SK-N-SH (cell line): ENCODE data around the gene KSR2. TPM values are rescaled to one million over a fixed set of nuclear protein-coding genes. Genes with fewer than 3 reads are reported as not detected.
"Not testable (repeated sequence)": the region's sequence is repeated elsewhere in the genome, so short reads cannot be mapped to it uniquely, and the experiment has no call there.

Source experiments
- CTCF ChIA-PET: fragments of 300-600, 350-600 bp; formaldehyde crosslinking; extraction: SDS; loops from one replicate; lab custom pipeline; 2021; lab: Yijun Ruan, JAX
- POLR2A ChIA-PET: fragments of 350-600 bp; sonication (Branson Sonifier 250); formaldehyde crosslinking; extraction: SDS; loops from one replicate; lab custom pipeline; 2020; ENCODE audit warnings: antibody characterized with exemption, inconsistent platforms; lab: Yijun Ruan, JAX
- DNase-seq: peaks from one replicate; pipeline ENCODE4 v3.0.0; 2012
- H2AFZ ChIP-seq: fragments of 200-600 bp; sonication (generic); 2 replicates; pipeline ENCODE4 v1.8.1; 2016; ENCODE audit warnings: antibody characterized with exemption, mild to moderate bottlenecking, low read depth
- H3F3A ChIP-seq: fragments of 200-600 bp; sonication (generic); replicated peaks from 2 replicates; pipeline ENCODE3; 2016; ENCODE audit warnings: antibody characterized with exemption, mild to moderate bottlenecking; ENCODE audit not compliant: insufficient read depth
- H3K27ac ChIP-seq, 2 experiments: fragments of 200-500 bp in 1 of 2; fragments of 200-600 bp in 1 of 2; sonication (Bioruptor generic) in 1 of 2; sonication (generic), shearing (Covaris generic) in 1 of 2; 2 replicates each; pipeline versions ENCODE4 v1.5.1 to v1.6.1; 2014 to 2016; ENCODE audit warnings: low read depth in 2 of 2, inconsistent platforms in 1 of 2, low read length in 1 of 2, mild to moderate bottlenecking in 1 of 2, mixed read lengths in 1 of 2
- H3K27me3 ChIP-seq: fragments of 200-600 bp; sonication (generic), shearing (Covaris generic); 2 replicates; pipeline ENCODE4 v1.6.1; 2016; ENCODE audit warnings: mixed run types; ENCODE audit not compliant: insufficient read depth
- H3K36me3 ChIP-seq, 2 experiments: fragments of 200-500 bp in 1 of 2; fragments of 200-600 bp in 1 of 2; sonication (Bioruptor generic) in 1 of 2; sonication (generic) in 1 of 2; replicated peaks in 1 of 2; 2 replicates each; pipeline versions ENCODE3 to v1.5.1; 2014 to 2016; ENCODE audit warnings: low read length in 1 of 2, mild to moderate bottlenecking in 1 of 2; ENCODE audit not compliant: insufficient read depth in 2 of 2, control insufficient read depth in 1 of 2
- H3K4me1 ChIP-seq, 2 experiments: fragments of 200-500 bp in 1 of 2; fragments of 200-600 bp in 1 of 2; sonication (Bioruptor generic) in 1 of 2; sonication (generic), shearing (Covaris generic) in 1 of 2; 2 replicates each; pipeline versions ENCODE4 v1.5.1 to v1.6.1; 2014 to 2016; ENCODE audit warnings: low read depth in 1 of 2, low read length in 1 of 2, mixed run types in 1 of 2; ENCODE audit not compliant: insufficient read depth in 2 of 2, control insufficient read depth in 1 of 2
- H3K4me2 ChIP-seq: fragments of 200-600 bp; sonication (generic), shearing (Covaris generic); 2 replicates; pipeline ENCODE4 v1.6.1; 2017; ENCODE audit warnings: mixed run types
- H3K4me3 ChIP-seq, 2 experiments: fragments of 200-500 bp in 1 of 2; fragments of 200-600 bp in 1 of 2; sonication (Bioruptor generic) in 1 of 2; sonication (generic), shearing (Covaris generic) in 1 of 2; 2 replicates each; pipeline versions ENCODE4 v1.5.1 to v1.8.1; 2014 to 2016; ENCODE audit warnings: low read depth in 2 of 2, inconsistent platforms in 1 of 2, low read length in 1 of 2, mild to moderate bottlenecking in 1 of 2, mixed read lengths in 1 of 2, moderate library complexity in 1 of 2
- H3K79me2 ChIP-seq: fragments of 200-600 bp; sonication (generic); 2 replicates; pipeline ENCODE4 v1.8.1; 2017; ENCODE audit warnings: mild to moderate bottlenecking; ENCODE audit not compliant: insufficient read depth
- H3K9ac ChIP-seq: fragments of 200-600 bp; sonication (generic); 2 replicates; pipeline ENCODE4 v1.6.1; 2017; ENCODE audit warnings: mixed run types
- H3K9me2 ChIP-seq: fragments of 200-600 bp; sonication (generic); 2 replicates; pipeline ENCODE4 v1.6.1; 2017; ENCODE audit warnings: mixed run types
- H3K9me3 ChIP-seq: fragments of 200-600 bp; sonication (generic); 2 replicates; pipeline ENCODE4 v1.6.1; 2017; ENCODE audit warnings: mixed run types, mild to moderate bottlenecking, moderate library complexity
- H4K20me1 ChIP-seq: fragments of 200-600 bp; sonication (generic); 2 replicates; pipeline ENCODE4 v1.6.1; 2017; ENCODE audit warnings: mild to moderate bottlenecking, mixed run types; ENCODE audit not compliant: insufficient read depth
- CHD2 ChIP-seq: fragments of 150-350 bp; IDR thresholded peaks from 2 replicates; pipeline ENCODE4 v1.6.1; 2018; ENCODE audit warnings: low read length; ENCODE audit not compliant: partially characterized antibody
- EP300 ChIP-seq, 2 experiments: IDR thresholded peaks; 2 replicates each; pipeline versions ENCODE4 v1.4.0 to v1.6.1; 2012; ENCODE audit warnings: borderline replicate concordance in 1 of 2, low read depth in 1 of 2, low read length in 1 of 2
- FOXM1 ChIP-seq: IDR thresholded peaks from 2 replicates; pipeline ENCODE4 v1.4.0; 2012; ENCODE audit warnings: low read depth, mild to moderate bottlenecking
- JUND ChIP-seq: IDR thresholded peaks from 2 replicates; pipeline ENCODE4 v1.4.0; 2012
- MAX ChIP-seq: IDR thresholded peaks from 2 replicates; pipeline ENCODE4 v1.4.0; 2012; ENCODE audit warnings: low read depth
- NFIC ChIP-seq: IDR thresholded peaks from 2 replicates; pipeline ENCODE4 v1.4.0; 2012; ENCODE audit warnings: borderline replicate concordance
- RCOR1 ChIP-seq: fragments of 150-350 bp; IDR thresholded peaks from 2 replicates; pipeline ENCODE4 v1.6.1; 2017; ENCODE audit warnings: antibody characterized with exemption, low read length
- RFX5 ChIP-seq: IDR thresholded peaks from 2 replicates; pipeline ENCODE4 v1.6.1; 2012; ENCODE audit warnings: mild to moderate bottlenecking, improper control_type of control experiment, low read length
- SIN3A ChIP-seq: IDR thresholded peaks from 2 replicates; pipeline ENCODE4 v1.6.1; 2012; ENCODE audit warnings: low read depth, mild to moderate bottlenecking, low read length, moderate library complexity, borderline replicate concordance
- TEAD4 ChIP-seq: IDR thresholded peaks from 2 replicates; pipeline ENCODE4 v1.4.0; 2012; ENCODE audit warnings: mild to moderate bottlenecking, borderline replicate concordance; ENCODE audit not compliant: insufficient read depth
- USF1 ChIP-seq: IDR thresholded peaks from 2 replicates; pipeline ENCODE4 v1.4.0; 2012; ENCODE audit warnings: low read depth, borderline replicate concordance
- ZBTB33 ChIP-seq: IDR thresholded peaks from 2 replicates; pipeline ENCODE4 v1.4.0; 2012; ENCODE audit warnings: low read depth, borderline replicate concordance
- WGBS: methylation state at CpG from one replicate; pipeline ENCODE4 v1.1.6; 2017; ENCODE audit warnings: low lambda C conversion rate; 5-methylcytosine and 5-hydroxymethylcytosine counted together
- polyA plus RNA-seq, 3 experiments: library from polyadenylated mRNA; depleted of rRNA; stranded (reverse); fragments of >200 nt; gene quantifications; 2 replicates each; pipeline ENCODE4 v1.2.3, GENCODE V29; 2012

KSR2 gene
- polyA plus RNA-seq, 1 of the 3 experiments (the other 2 are of a cell fraction): 0.12 TPM

GRCh38 chr12:117860787-117861290 lies 108.0 kb downstream of the KSR2 start:
- ChIA-PET CTCF (interaction anchor here (1.8 to 17.0 kb wide), 2 partner anchors 14 to 645 kb away, joined by 9 to 320 read pairs; no protein-coding TSS in a partner anchor), POLR2A (interaction anchor here (1.0 kb wide), 1 partner anchor 11 kb away, joined by 3 read pairs; no protein-coding TSS in a partner anchor)
- DNase-seq, H3K4me2 ChIP-seq, H3K79me2 ChIP-seq, H3K36me3 ChIP-seq, H3K9me3 ChIP-seq, H3K9me2 ChIP-seq, H3K9ac ChIP-seq, H3K4me3 ChIP-seq, H3K27ac ChIP-seq, H3K27me3 ChIP-seq, H3K4me1 ChIP-seq, H2AFZ ChIP-seq, H3F3A ChIP-seq, H4K20me1 ChIP-seq: not testable (repeated sequence)
- 79% methylated on average over 13 of the region's 13 CpGs for WGBS

GRCh38 chr12:117860111-117860510 lies 108.7 kb downstream of the KSR2 start:
- Histone ChIP-seq H2AFZ (no peak overlapping the region), H4K20me1 (no peaks in the 10 kb centered on the region), H3K9me3 (no peaks in the 10 kb centered on the region), H3K4me2 (no peak overlapping the region), H3K79me2 (no peaks in the 10 kb centered on the region), H3K4me3 (no peak overlapping the region), H3K9ac (no peak overlapping the region), H3K27ac (no peak overlapping the region), H3F3A (peaks cover 4% of the 10 kb centered on the region), H3K27me3 (no peaks in the 10 kb centered on the region), H3K36me3 (no peaks in the 10 kb centered on the region), H3K9me2 (no peaks in the 10 kb centered on the region), H3K4me1 (no peaks in the 10 kb centered on the region)
- no peak for DNase-seq
- ChIA-PET CTCF (interaction anchor here (1.8 to 17.0 kb wide), 3 partner anchors 11 to 645 kb away, joined by 9 to 320 read pairs (median 40); no protein-coding TSS in a partner anchor), POLR2A (interaction anchor here (1.0 kb wide), 1 partner anchor 10 kb away, joined by 3 read pairs; no protein-coding TSS in a partner anchor)
- 69% methylated on average over 10 of the region's 15 CpGs for WGBS
- no peak for TF ChIP-seq JUND
- no peak for TF ChIP-seq CHD2
- TF ChIP-seq FOXM1: no peak
- no peak for TF ChIP-seq ZBTB33
- no peak for TF ChIP-seq USF1
- no peak for TF ChIP-seq TEAD4
- no peak for TF ChIP-seq MAX
- no peak for TF ChIP-seq NFIC
- TF ChIP-seq EP300 (IDR thresholded peaks at IDR 0.05; ENCODE audit: borderline replicate concordance in 1 of 2, low read depth in 1 of 2, low read length in 1 of 2): no peak
- TF ChIP-seq SIN3A: no peak
- TF ChIP-seq RCOR1: no peak
- no peak for TF ChIP-seq RFX5
